ENCODE data around the gene BRPF3. TPM values are rescaled to one million over a fixed set of nuclear protein-coding genes. Genes with fewer than 3 reads are reported as not detected.

BRPF3 gene
- total RNA-seq, 1 experiment from 2014 or later, result 43.4 TPM

DNA sequence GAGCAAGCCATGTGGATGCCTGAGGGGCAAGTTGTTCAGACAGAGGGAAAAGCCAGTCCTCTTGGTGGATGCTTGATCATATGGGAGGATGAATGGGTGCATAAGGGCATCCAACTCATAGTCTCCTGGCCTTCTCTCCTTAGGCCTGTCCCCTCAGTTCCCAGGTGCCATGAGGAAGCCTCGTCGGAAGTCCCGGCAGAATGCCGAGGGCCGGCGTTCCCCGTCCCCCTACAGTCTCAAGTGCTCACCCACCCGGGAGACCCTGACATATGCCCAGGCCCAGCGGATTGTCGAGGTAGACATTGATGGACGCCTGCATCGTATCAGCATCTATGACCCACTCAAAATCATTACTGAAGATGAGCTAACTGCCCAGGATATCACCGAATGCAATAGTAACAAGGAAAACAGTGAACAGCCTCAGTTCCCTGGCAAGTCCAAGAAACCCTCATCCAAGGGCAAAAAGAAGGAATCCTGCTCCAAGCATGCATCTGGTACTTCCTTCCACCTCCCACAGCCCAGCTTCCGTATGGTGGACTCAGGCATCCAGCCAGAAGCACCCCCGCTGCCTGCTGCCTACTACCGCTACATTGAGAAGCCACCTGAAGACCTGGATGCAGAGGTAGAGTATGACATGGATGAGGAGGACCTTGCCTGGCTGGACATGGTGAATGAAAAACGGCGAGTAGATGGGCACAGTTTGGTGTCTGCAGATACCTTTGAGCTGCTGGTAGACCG is 3.8 kb downstream of the BRPF3 start:
- Histone ChIP-seq H2BK12ac (ENCODE audit: insufficient read length, low read depth, low read length) (no peak overlapping the region), H3K27ac (ENCODE audit: insufficient read length, low read depth, low read length) (no peak overlapping the region), H3K18ac (ENCODE audit: insufficient read length, low read depth, low read length) (no peak overlapping the region), H3K27me3 (ENCODE audit: insufficient read depth, low read length) (no peaks in the 10 kb centered on the region), H3K23ac (ENCODE audit: insufficient read length, low read depth, low read length) (no peak overlapping the region), H3K4ac (ENCODE audit: low read depth, low read length) (no peak overlapping the region), H2BK5ac (ENCODE audit: insufficient read length, low read length) (no peak overlapping the region), H3T11ph (ENCODE audit: low read length) (no peak overlapping the region), H3K79me2 (ENCODE audit: insufficient read depth, low read length) (peaks cover 12% of the 10 kb centered on the region; the same call in 1 of the 2 replicates), H3K23me2 (ENCODE audit: insufficient read length, low read depth, low read length, poor library complexity, severe bottlenecking) (peaks cover 10% of the 10 kb centered on the region), H3K9ac (ENCODE audit: extremely low read depth, insufficient read length, low read length) (no peak overlapping the region), H3K9me3 (ENCODE audit: control insufficient read depth, low read depth, low read length) (no peaks in the 10 kb centered on the region), H2BK120ac (ENCODE audit: low read depth, low read length, poor library complexity, severe bottlenecking) (no peak overlapping the region), H4K20me1 (ENCODE audit: control insufficient read depth, insufficient read depth, insufficient read length) (no peaks in the 10 kb centered on the region), H4K8ac (replicated peaks; ENCODE audit: insufficient read length, low read depth, low read length) (no peak overlapping the region), H3K79me1 (ENCODE audit: insufficient read depth, low read depth, low read length, poor library complexity, severe bottlenecking) (peaks cover 6% of the 10 kb centered on the region), H3K56ac (ENCODE audit: insufficient read length, low read depth, low read length) (no peak overlapping the region), H3K14ac (ENCODE audit: insufficient read depth, low read length) (no peak overlapping the region), H2AK5ac (ENCODE audit: insufficient read length, low read length) (no peak overlapping the region), H2BK20ac (ENCODE audit: low read depth, low read length, poor library complexity, severe bottlenecking) (no peak overlapping the region), H3K4me1 (ENCODE audit: insufficient read depth, low read length) (peaks cover 2% of the 10 kb centered on the region; the same call in 1 of the 2 replicates), H4K5ac (ENCODE audit: insufficient read length, low read depth, low read length) (no peak overlapping the region), H2AFZ (ENCODE audit: low read length) (no peak overlapping the region), H3K4me2 (ENCODE audit: insufficient read depth, insufficient read length, low read length) (no peak overlapping the region), H2BK15ac (ENCODE audit: low read depth, low read length) (no peak overlapping the region), H4K91ac (ENCODE audit: insufficient read length, low read depth, low read length) (no peak overlapping the region)
- Mint-ChIP-seq H3K4me3 (no peak overlapping the region), H3K36me3 (ENCODE audit: insufficient read depth in 1 of 3, low read depth in 3 of 3) (peaks cover 23 to 60% (median 44%) of the 10 kb centered on the region in 3 experiments; a peak in 6 of 7 replicates), H3K9me3 (0 out of 5 replicates have a peak, but pooled peaks cover 0 to 2% of the 10 kb centered on the region in 2 experiments), H3K4me1 (peaks cover 11 to 21% of the 10 kb centered on the region in 2 experiments), H3K27me3 (ENCODE audit: low read depth) (no peaks in the 10 kb centered on the region), H3K27ac (no peak overlapping the region)
- no peak for DNase-seq
- WGBS (ENCODE audit: extremely low coverage, insufficient read length, low lambda C conversion rate), result no CpG with 5 or more reads among the region's 19 CpGs
- TF ChIP-seq CTCF (conservative IDR thresholded peaks at IDR 0.05), result no peak

All from H9 (cell line).